ENCODE data around the gene RHEBL1.
A peak's percentile ranks its signal among the peaks of the same experiment; 100 is the strongest.
"Not testable (repeated sequence)": the region's sequence is repeated elsewhere in the genome, so short reads cannot be mapped to it uniquely, and the experiment has no call there.

The RHEBL1 gene

GRCh38 chr12:49061916-49062315 lies 7.9 kb downstream of the RHEBL1 start:
- H3K4me1 ChIP-seq (ENCODE audit: control insufficient read depth, insufficient read depth, low read length); H3K27ac ChIP-seq (ENCODE audit: low read length); H3K27me3 ChIP-seq (ENCODE audit: control insufficient read depth, insufficient read depth, low read length); DNase-seq (ENCODE audit: low read depth, low spot score); H3K4me3 ChIP-seq (ENCODE audit: low read length); H3K36me3 ChIP-seq (ENCODE audit: control insufficient read depth, insufficient read depth, low read length); H3K9me3 ChIP-seq (ENCODE audit: control insufficient read depth, insufficient read depth, low read length): not testable (repeated sequence)
- no CpG with 5 or more reads among the region's 17 CpGs for WGBS (ENCODE audit: insufficient coverage, insufficient read length)

GRCh38 chr12:49061157-49061650 lies 8.6 kb downstream of the RHEBL1 start:
- Histone ChIP-seq H3K4me3 (ENCODE audit: low read length) (peak overlapping the region; percentile 98; the same call in 1 of the 2 replicates), H3K27ac (ENCODE audit: low read length) (no peak overlapping the region), H3K36me3 (ENCODE audit: control insufficient read depth, insufficient read depth, low read length) (no peaks in the 10 kb centered on the region), H3K9me3 (ENCODE audit: control insufficient read depth, insufficient read depth, low read length) (no peaks in the 10 kb centered on the region), H3K4me1 (ENCODE audit: control insufficient read depth, insufficient read depth, low read length) (peaks cover 6% of the 10 kb centered on the region), H3K27me3 (ENCODE audit: control insufficient read depth, insufficient read depth, low read length) (no peaks in the 10 kb centered on the region)
- no peak for DNase-seq (ENCODE audit: low read depth, low spot score)
- no CpG with 5 or more reads among the region's 16 CpGs for WGBS (ENCODE audit: insufficient coverage, insufficient read length)

- Histone ChIP-seq H3K4me3 (ENCODE audit: low read length) (peak within 1 kb of the TSS; percentile 98), H3K36me3 (ENCODE audit: control insufficient read depth, insufficient read depth, low read length) (no peaks in the 10 kb centered on the region), H3K27ac (ENCODE audit: low read length) (no peak within 1 kb of the TSS), H3K4me1 (ENCODE audit: control insufficient read depth, insufficient read depth, low read length) (peaks cover 6% of the 10 kb centered on the region), H3K27me3 (ENCODE audit: control insufficient read depth, insufficient read depth, low read length) (no peaks in the 10 kb centered on the region), H3K9me3 (ENCODE audit: control insufficient read depth, insufficient read depth, low read length) (no peaks in the 10 kb centered on the region)
- no CpG with 5 or more reads among the region's 74 CpGs for WGBS (ENCODE audit: insufficient coverage, insufficient read length)
- DNase-seq (ENCODE audit: low read depth, low spot score): peak; percentile 87
These were observed 9.3 kb downstream of the RHEBL1 start, which contains the start of gene KMT2D for GRCh38 chr12:49060237-49061156. KMT2D (minus strand) TSS chr12:49060794; CDS start chr12:49055324, 5,470 bp downstream.

GRCh38 chr12:49059299-49060171 lies 10.2 kb downstream of the RHEBL1 start:
- WGBS (ENCODE audit: insufficient coverage, insufficient read length): no CpG with 5 or more reads among the region's 70 CpGs
- Histone ChIP-seq H3K9me3 (ENCODE audit: control insufficient read depth, insufficient read depth, low read length) (no peaks in the 10 kb centered on the region), H3K27me3 (ENCODE audit: control insufficient read depth, insufficient read depth, low read length) (no peaks in the 10 kb centered on the region), H3K4me3 (ENCODE audit: low read length) (peak overlapping the region; percentile 98), H3K36me3 (ENCODE audit: control insufficient read depth, insufficient read depth, low read length) (peaks cover 5% of the 10 kb centered on the region), H3K4me1 (ENCODE audit: control insufficient read depth, insufficient read depth, low read length) (peaks cover 6% of the 10 kb centered on the region), H3K27ac (ENCODE audit: low read length) (no peak overlapping the region)
- no peak for DNase-seq (ENCODE audit: low read depth, low spot score)

DNA sequence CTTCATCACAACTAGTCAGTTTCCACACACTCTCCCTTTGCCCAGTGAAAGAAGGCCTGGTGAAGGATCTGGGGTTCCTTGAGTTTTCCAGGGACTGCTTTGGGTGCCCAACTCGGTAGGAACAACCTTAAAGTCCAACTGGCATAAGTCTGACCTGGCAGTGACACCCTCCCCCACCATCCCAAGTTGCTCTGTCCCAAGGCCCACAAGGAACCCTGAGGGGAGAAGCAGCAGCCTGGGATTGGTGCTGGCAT lies 10.8 kb downstream of the RHEBL1 start:
- Histone ChIP-seq H3K4me1 (ENCODE audit: control insufficient read depth, insufficient read depth, low read length) (peaks cover 6% of the 10 kb centered on the region), H3K36me3 (ENCODE audit: control insufficient read depth, insufficient read depth, low read length) (peaks cover 8% of the 10 kb centered on the region), H3K9me3 (ENCODE audit: control insufficient read depth, insufficient read depth, low read length) (no peaks in the 10 kb centered on the region), H3K27ac (ENCODE audit: low read length) (no peak overlapping the region), H3K4me3 (ENCODE audit: low read length) (peak overlapping the region; percentile 98; the same call in 1 of the 2 replicates), H3K27me3 (ENCODE audit: control insufficient read depth, insufficient read depth, low read length) (no peaks in the 10 kb centered on the region)
- DNase-seq (ENCODE audit: low read depth, low spot score): no peak
- WGBS (ENCODE audit: insufficient coverage, insufficient read length): no CpG with 5 or more reads among the region's 1 CpG

- no CpG with 5 or more reads among the region's 5 CpGs for WGBS (ENCODE audit: insufficient coverage, insufficient read length)
These were observed 11.3 kb downstream of the RHEBL1 start for GRCh38 chr12:49058366-49059044.

GRCh38 chr12:49057888-49058287 lies 11.9 kb downstream of the RHEBL1 start:
- H3K27me3 ChIP-seq (ENCODE audit: control insufficient read depth, insufficient read depth, low read length): no peaks in the 10 kb centered on the region
- no CpG with 5 or more reads among the region's 4 CpGs for WGBS (ENCODE audit: insufficient coverage, insufficient read length)
- H3K4me3 ChIP-seq (ENCODE audit: low read length): 0 out of 2 replicates have a peak overlapping the region, but pooled peaks have one; percentile 17
- no peaks in the 10 kb centered on the region for H3K9me3 ChIP-seq (ENCODE audit: control insufficient read depth, insufficient read depth, low read length)
- no peak for DNase-seq (ENCODE audit: low read depth, low spot score)
- peaks cover 19% of the 10 kb centered on the region for H3K36me3 ChIP-seq (ENCODE audit: control insufficient read depth, insufficient read depth, low read length)
- H3K4me1 ChIP-seq (ENCODE audit: control insufficient read depth, insufficient read depth, low read length): peaks cover 6% of the 10 kb centered on the region
- no peak overlapping the region for H3K27ac ChIP-seq (ENCODE audit: low read length)

More at GRCh38 chr12:49058366-49059044, 11.3 kb downstream of the RHEBL1 start:
- peaks cover 13% of the 10 kb centered on the region for H3K36me3 ChIP-seq (ENCODE audit: control insufficient read depth, insufficient read depth, low read length)
- peaks cover 6% of the 10 kb centered on the region for H3K4me1 ChIP-seq (ENCODE audit: control insufficient read depth, insufficient read depth, low read length)
- no peaks in the 10 kb centered on the region for H3K27me3 ChIP-seq (ENCODE audit: control insufficient read depth, insufficient read depth, low read length)
- H3K27ac ChIP-seq (ENCODE audit: low read length): no peak overlapping the region
- no peak for DNase-seq (ENCODE audit: low read depth, low spot score)
- H3K4me3 ChIP-seq (ENCODE audit: low read length): peak overlapping the region; percentile 98; the same call in 1 of the 2 replicates
- H3K9me3 ChIP-seq (ENCODE audit: control insufficient read depth, insufficient read depth, low read length): no peaks in the 10 kb centered on the region

DNA sequence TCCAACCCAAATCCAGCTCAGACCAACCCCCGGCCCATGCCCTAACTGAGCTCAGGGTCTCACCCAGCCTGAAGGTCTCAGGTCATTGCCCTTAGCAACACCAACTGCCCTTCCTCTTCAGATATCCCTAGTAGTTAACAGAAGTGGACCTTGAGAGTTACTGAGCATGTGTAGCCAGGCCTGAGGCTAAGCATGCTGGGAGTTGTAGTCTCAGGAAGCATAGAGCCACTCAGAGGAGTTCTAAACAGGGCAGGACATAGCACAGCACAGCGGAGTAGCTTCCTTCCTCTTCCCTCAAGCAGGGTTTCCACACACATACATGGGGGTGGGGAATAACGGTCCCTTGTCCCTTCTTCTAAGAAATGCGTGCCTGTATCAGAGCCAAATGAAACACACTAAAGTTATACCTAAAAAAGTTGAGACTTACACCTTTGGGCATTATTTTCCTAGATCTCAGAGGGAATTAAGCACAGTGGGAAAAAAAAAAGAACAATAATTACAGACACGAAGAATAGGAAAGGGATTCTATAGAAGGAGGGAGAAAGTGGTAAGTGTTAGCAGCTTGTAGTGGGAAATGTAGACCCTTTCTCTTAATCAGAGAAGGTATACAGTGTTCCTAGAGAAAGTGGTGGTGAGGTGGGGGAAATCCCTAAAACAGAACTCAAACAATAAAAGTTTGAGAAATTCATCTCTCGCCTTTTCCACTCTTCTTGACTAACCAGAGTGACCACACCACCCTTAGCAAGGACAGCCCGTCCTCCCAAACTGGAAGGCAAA lies 13.6 kb downstream of the RHEBL1 start:
- peaks cover 6% of the 10 kb centered on the region for H3K4me1 ChIP-seq (ENCODE audit: control insufficient read depth, insufficient read depth, low read length)
- H3K4me3 ChIP-seq (ENCODE audit: low read length): no peak overlapping the region
- H3K9me3 ChIP-seq (ENCODE audit: control insufficient read depth, insufficient read depth, low read length): no peaks in the 10 kb centered on the region
- peaks cover 35% of the 10 kb centered on the region for H3K36me3 ChIP-seq (ENCODE audit: control insufficient read depth, insufficient read depth, low read length)
- DNase-seq (ENCODE audit: low read depth, low spot score): peak; percentile 22
- no CpG with 5 or more reads among the region's 7 CpGs for WGBS (ENCODE audit: insufficient coverage, insufficient read length)
- no peak overlapping the region for H3K27ac ChIP-seq (ENCODE audit: low read length)
- no peaks in the 10 kb centered on the region for H3K27me3 ChIP-seq (ENCODE audit: control insufficient read depth, insufficient read depth, low read length)

DNA sequence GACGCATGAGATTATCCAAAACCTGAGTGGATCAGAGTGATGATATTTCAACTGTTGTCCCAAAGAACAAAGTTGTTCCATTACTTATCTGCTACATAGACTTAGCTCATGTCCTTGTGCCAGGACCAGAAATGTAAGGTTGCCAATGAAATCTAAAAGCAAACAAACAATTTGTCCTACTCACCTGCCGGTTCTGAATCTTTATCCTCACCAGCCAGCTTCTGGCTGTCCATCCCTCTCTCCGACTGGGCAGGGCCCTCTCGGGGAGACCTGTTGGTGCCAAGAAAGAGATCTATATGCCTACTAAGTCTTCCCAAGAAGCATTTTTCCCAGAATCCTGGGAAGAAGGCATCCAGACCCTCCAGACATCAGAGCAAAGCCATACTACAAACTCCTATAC lies 14.7 kb downstream of the RHEBL1 start:
- DNase-seq (ENCODE audit: low read depth, low spot score): no peak

More for the DNA sequence above, 14.7 kb downstream of the RHEBL1 start:
- no CpG with 5 or more reads among the region's 4 CpGs for WGBS (ENCODE audit: insufficient coverage, insufficient read length)
- Histone ChIP-seq H3K27ac (ENCODE audit: low read length) (no peak overlapping the region), H3K27me3 (ENCODE audit: control insufficient read depth, insufficient read depth, low read length) (no peaks in the 10 kb centered on the region), H3K9me3 (ENCODE audit: control insufficient read depth, insufficient read depth, low read length) (no peaks in the 10 kb centered on the region), H3K4me1 (ENCODE audit: control insufficient read depth, insufficient read depth, low read length) (peaks cover 6% of the 10 kb centered on the region), H3K4me3 (ENCODE audit: low read length) (no peak overlapping the region), H3K36me3 (ENCODE audit: control insufficient read depth, insufficient read depth, low read length) (peaks cover 45% of the 10 kb centered on the region)
